ENCODE results near the gene HP. TPM values are rescaled to one million over a fixed set of nuclear protein-coding genes. Genes with fewer than 3 reads are reported as not detected.

The HP gene
- total RNA-seq, 6 experiments from 2014 or later = 42,048 to 58,242 (median 47,923) TPM

GRCh38 chr16:72024862-72025382 is 29.4 kb upstream of the HP start:
- H3K27ac ChIP-seq = peak overlapping the region; percentile 61 to 79 (median 77)
- TF ChIP-seq CTCF (IDR thresholded peaks at IDR 0.05) = no peak
- TF ChIP-seq POLR2A (IDR thresholded peaks at IDR 0.05) = no peak
- H3K4me3 ChIP-seq = no peak overlapping the region
- H3K27me3 ChIP-seq = no peaks in the 10 kb centered on the region
- H3K36me3 ChIP-seq = peaks cover 0 to 51% (median 23%) of the 10 kb centered on the region in 4 donors
- peaks cover 0 to 77% (median 38%) of the 10 kb centered on the region in 4 donors for H3K4me1 ChIP-seq
- H3K9me3 ChIP-seq = no peaks in the 10 kb centered on the region
- WGBS (ENCODE audit: insufficient coverage, low coverage, low lambda C conversion rate, missing lambda C conversion rate) = 37% methylated on average over 6 of the region's 6 CpGs
- ATAC-seq = peak in 3 of 4 donors; percentile 2 to 16 (median 2)
- DNase-seq = no peak
- intact Hi-C loops (cut with DNase I) = no loop called here

- TF ChIP-seq POLR2A (IDR thresholded peaks at IDR 0.05) = peak; percentile 21
- TF ChIP-seq CTCF (IDR thresholded peaks at IDR 0.05) = no peak
- WGBS (ENCODE audit: insufficient coverage, low coverage, low lambda C conversion rate, missing lambda C conversion rate) = 44% methylated on average over 11 of the region's 19 CpGs
- Histone ChIP-seq H3K27me3 (no peaks in the 10 kb centered on the region), H3K4me1 (peaks cover 0 to 83% (median 37%) of the 10 kb centered on the region in 4 donors), H3K36me3 (peaks cover 0 to 45% (median 22%) of the 10 kb centered on the region in 4 donors), H3K9me3 (no peaks in the 10 kb centered on the region), H3K27ac (peak overlapping the region; percentile 61 to 79 (median 77)), H3K4me3 (no peak overlapping the region)
- peak; percentile 25 to 58 (median 40) for ATAC-seq
- intact Hi-C loops (cut with DNase I) = no loop called here
- DNase-seq = peak; percentile 64 to 75 (median 71)
Measured at GRCh38 chr16:72025404-72026114, 28.7 kb upstream of the HP start.

- peak; percentile 36 to 55 (median 46) for ATAC-seq
- Histone ChIP-seq H3K27ac (peak overlapping the region; percentile 47 to 83 (median 72)), H3K36me3 (peaks cover 0 to 24% (median 10%) of the 10 kb centered on the region in 4 donors), H3K27me3 (no peaks in the 10 kb centered on the region), H3K4me1 (peaks cover 0 to 75% (median 32%) of the 10 kb centered on the region in 4 donors), H3K9me3 (no peaks in the 10 kb centered on the region), H3K4me3 (no peak overlapping the region)
- intact Hi-C loops (cut with DNase I) = no loop called here
- TF ChIP-seq POLR2A (IDR thresholded peaks at IDR 0.05) = peak; percentile 12
- no peak for TF ChIP-seq CTCF (IDR thresholded peaks at IDR 0.05)
- 30% methylated on average over 6 of the region's 6 CpGs for WGBS (ENCODE audit: insufficient coverage, low coverage, low lambda C conversion rate, missing lambda C conversion rate)
- DNase-seq = peak in 1 of 3 donors; percentile 66
Measured at GRCh38 chr16:72027669-72028378, 26.5 kb upstream of the HP start.

GRCh38 chr16:72029567-72030271 is 24.6 kb upstream of the HP start:
- Histone ChIP-seq H3K36me3 (peaks cover 0 to 9% (median under 1%) of the 10 kb centered on the region in 4 donors), H3K27ac (peak overlapping the region in 2 of 3 donors; percentile 14 to 41), H3K27me3 (no peaks in the 10 kb centered on the region), H3K9me3 (no peaks in the 10 kb centered on the region), H3K4me1 (peaks cover 0 to 56% (median 23%) of the 10 kb centered on the region in 4 donors), H3K4me3 (no peak overlapping the region)
- TF ChIP-seq CTCF (IDR thresholded peaks at IDR 0.05) = no peak
- TF ChIP-seq POLR2A (IDR thresholded peaks at IDR 0.05) = no peak
- ATAC-seq (no peak), DNase-seq (peak in 1 of 3 donors; percentile 27)
- intact Hi-C loops (cut with DNase I) = no loop called here
- WGBS (ENCODE audit: insufficient coverage, low coverage, low lambda C conversion rate, missing lambda C conversion rate) = 73% methylated on average over 4 of the region's 7 CpGs

All from right lobe of liver (tissue), 6 donors.